Measurements from ENCODE around the gene ZNF750.

ZNF750 gene

GRCh38 chr17:82814834-82815233 lies 25.0 kb downstream of the ZNF750 start:
- DNase-seq (ENCODE audit: insufficient read length) (no peak), FAIRE-seq (no peak)
- TF ChIP-seq TAF1 (IDR thresholded peaks at IDR 0.05; ENCODE audit: borderline replicate concordance, low read depth, low read length) (no peak), POLR2A (IDR thresholded peaks at IDR 0.05; ENCODE audit: low read depth, low read length) (no peak), POLR2AphosphoS5 (IDR thresholded peaks at IDR 0.05; ENCODE audit: low read depth, low read length) (no peak)

- FAIRE-seq = no peak
- TF ChIP-seq POLR2AphosphoS5 (IDR thresholded peaks at IDR 0.05; ENCODE audit: low read depth, low read length) (no peak), TAF1 (IDR thresholded peaks at IDR 0.05; ENCODE audit: borderline replicate concordance, low read depth, low read length) (no peak), POLR2A (IDR thresholded peaks at IDR 0.05; ENCODE audit: low read depth, low read length) (no peak)
- no peak for DNase-seq (ENCODE audit: insufficient read length)
These were observed 26.3 kb downstream of the ZNF750 start for GRCh38 chr17:82813299-82814051.

- no peak for FAIRE-seq
These were observed 27.2 kb downstream of the ZNF750 start for GRCh38 chr17:82812601-82813000.

GRCh38 chr17:82812058-82812457 lies 27.8 kb downstream of the ZNF750 start:
- FAIRE-seq = no peak
- TF ChIP-seq POLR2A (IDR thresholded peaks at IDR 0.05; ENCODE audit: low read depth, low read length) (no peak), POLR2AphosphoS5 (IDR thresholded peaks at IDR 0.05; ENCODE audit: low read depth, low read length) (no peak), TAF1 (IDR thresholded peaks at IDR 0.05; ENCODE audit: borderline replicate concordance, low read depth, low read length) (no peak)

More at GRCh38 chr17:82812601-82813000, 27.2 kb downstream of the ZNF750 start:
- TF ChIP-seq POLR2AphosphoS5 (IDR thresholded peaks at IDR 0.05; ENCODE audit: low read depth, low read length) (no peak), POLR2A (IDR thresholded peaks at IDR 0.05; ENCODE audit: low read depth, low read length) (no peak), TAF1 (IDR thresholded peaks at IDR 0.05; ENCODE audit: borderline replicate concordance, low read depth, low read length) (no peak)
- no peak for DNase-seq (ENCODE audit: insufficient read length)

GRCh38 chr17:82810644-82811430 lies 29.0 kb downstream of the ZNF750 start:
- no peak for FAIRE-seq
- DNase-seq (ENCODE audit: insufficient read length) = no peak
- TF ChIP-seq POLR2AphosphoS5 (IDR thresholded peaks at IDR 0.05; ENCODE audit: low read depth, low read length) = no peak
- no peak for TF ChIP-seq POLR2A (IDR thresholded peaks at IDR 0.05; ENCODE audit: low read depth, low read length)
- no peak for TF ChIP-seq TAF1 (IDR thresholded peaks at IDR 0.05; ENCODE audit: borderline replicate concordance, low read depth, low read length)

More at GRCh38 chr17:82812058-82812457, 27.8 kb downstream of the ZNF750 start:
- no peak for DNase-seq (ENCODE audit: insufficient read length)

GRCh38 chr17:82808921-82809905 lies 30.6 kb downstream of the ZNF750 start:
- DNase-seq (ENCODE audit: insufficient read length) (no peak), FAIRE-seq (no peak)
- no peak for TF ChIP-seq POLR2A (IDR thresholded peaks at IDR 0.05; ENCODE audit: low read depth, low read length)
- no peak for TF ChIP-seq POLR2AphosphoS5 (IDR thresholded peaks at IDR 0.05; ENCODE audit: low read depth, low read length)
- TF ChIP-seq TAF1 (IDR thresholded peaks at IDR 0.05; ENCODE audit: borderline replicate concordance, low read depth, low read length) = no peak

- no peak for FAIRE-seq
- TF ChIP-seq TAF1 (IDR thresholded peaks at IDR 0.05; ENCODE audit: borderline replicate concordance, low read depth, low read length) (no peak), POLR2AphosphoS5 (IDR thresholded peaks at IDR 0.05; ENCODE audit: low read depth, low read length) (no peak), POLR2A (IDR thresholded peaks at IDR 0.05; ENCODE audit: low read depth, low read length) (no peak)
- no peak for DNase-seq (ENCODE audit: insufficient read length)
These were observed 31.8 kb downstream of the ZNF750 start for GRCh38 chr17:82808006-82808405.

- DNase-seq (ENCODE audit: insufficient read length) = no peak
- TF ChIP-seq POLR2A (IDR thresholded peaks at IDR 0.05; ENCODE audit: low read depth, low read length) = no peak
- no peak for TF ChIP-seq TAF1 (IDR thresholded peaks at IDR 0.05; ENCODE audit: borderline replicate concordance, low read depth, low read length)
- no peak for TF ChIP-seq POLR2AphosphoS5 (IDR thresholded peaks at IDR 0.05; ENCODE audit: low read depth, low read length)
These were observed 32.3 kb downstream of the ZNF750 start for GRCh38 chr17:82807562-82807961.

GRCh38 chr17:82807101-82807500 lies 32.7 kb downstream of the ZNF750 start:
- DNase-seq (ENCODE audit: insufficient read length) (no peak), FAIRE-seq (no peak)
- no peak for TF ChIP-seq TAF1 (IDR thresholded peaks at IDR 0.05; ENCODE audit: borderline replicate concordance, low read depth, low read length)
- TF ChIP-seq POLR2AphosphoS5 (IDR thresholded peaks at IDR 0.05; ENCODE audit: low read depth, low read length) = no peak
- TF ChIP-seq POLR2A (IDR thresholded peaks at IDR 0.05; ENCODE audit: low read depth, low read length) = no peak

More at GRCh38 chr17:82807562-82807961, 32.3 kb downstream of the ZNF750 start:
- no peak for FAIRE-seq

GRCh38 chr17:82806645-82807044 lies 33.2 kb downstream of the ZNF750 start:
- FAIRE-seq = no peak
- DNase-seq (ENCODE audit: insufficient read length) = no peak
- no peak for TF ChIP-seq POLR2A (IDR thresholded peaks at IDR 0.05; ENCODE audit: low read depth, low read length)
- no peak for TF ChIP-seq TAF1 (IDR thresholded peaks at IDR 0.05; ENCODE audit: borderline replicate concordance, low read depth, low read length)
- TF ChIP-seq POLR2AphosphoS5 (IDR thresholded peaks at IDR 0.05; ENCODE audit: low read depth, low read length) = no peak

GRCh38 chr17:82805823-82806222 lies 34.0 kb downstream of the ZNF750 start:
- DNase-seq (ENCODE audit: insufficient read length) = no peak
- no peak for FAIRE-seq
- TF ChIP-seq TAF1 (IDR thresholded peaks at IDR 0.05; ENCODE audit: borderline replicate concordance, low read depth, low read length) (no peak), POLR2AphosphoS5 (IDR thresholded peaks at IDR 0.05; ENCODE audit: low read depth, low read length) (no peak)

Measured in GM12892 (cell line).